ENCODE data around the gene MGLL.

DNA sequence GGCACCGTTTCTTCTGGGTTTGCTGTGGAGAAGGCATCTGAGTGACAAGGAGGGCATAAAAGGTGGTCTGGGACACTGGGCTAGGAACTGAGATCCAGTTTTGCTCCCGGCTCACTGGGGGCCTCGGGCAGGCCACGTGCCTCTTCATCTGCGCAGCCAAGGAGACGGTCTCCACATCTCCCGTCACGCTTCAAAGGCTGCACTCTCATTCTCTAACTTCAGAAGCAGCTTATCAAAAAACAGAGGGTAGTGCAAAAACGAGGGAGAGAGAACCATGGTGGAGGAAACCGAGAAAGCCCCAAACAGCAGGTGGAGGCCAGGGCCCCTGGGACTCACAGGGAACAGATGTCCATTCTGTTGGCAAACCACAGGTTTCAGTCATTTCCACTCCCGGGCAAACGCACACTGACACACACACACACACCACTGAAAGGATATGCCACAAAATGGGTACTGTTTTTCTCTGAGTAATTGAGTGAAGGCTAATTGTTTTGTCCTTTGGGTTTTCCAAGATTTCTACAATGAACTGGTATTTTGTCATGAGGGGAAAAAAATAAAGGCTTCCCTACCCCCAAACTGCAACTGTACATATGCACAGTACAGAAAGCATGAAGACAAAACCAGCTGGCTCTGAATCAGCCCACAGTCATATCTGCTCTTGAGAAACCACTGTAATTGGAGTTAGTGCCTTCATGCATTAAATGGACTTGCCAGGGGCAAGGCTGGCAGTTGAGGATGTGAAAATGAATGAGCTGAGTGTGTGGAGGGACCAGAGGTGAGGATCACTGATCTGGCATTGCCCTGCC, 71.9 kb downstream of the MGLL start:
- TF ChIP-seq JUN (IDR thresholded peaks at IDR 0.05; ENCODE audit: borderline replicate concordance, low read depth, low read length): no peak
- no peak for TF ChIP-seq JUN (CRISPR knock-in tag; IDR thresholded peaks at IDR 0.05; ENCODE audit: borderline replicate concordance)
- TF ChIP-seq ETV1 (tag; conservative IDR thresholded peaks at IDR 0.05; ENCODE audit: low read depth): no peak
- TF ChIP-seq POLR2A (conservative IDR thresholded peaks at IDR 0.05): no peak
- no peak for TF ChIP-seq SRSF1 (IDR thresholded peaks at IDR 0.05; ENCODE audit: low read depth, low read length)
- TF ChIP-seq, protein P1, sequence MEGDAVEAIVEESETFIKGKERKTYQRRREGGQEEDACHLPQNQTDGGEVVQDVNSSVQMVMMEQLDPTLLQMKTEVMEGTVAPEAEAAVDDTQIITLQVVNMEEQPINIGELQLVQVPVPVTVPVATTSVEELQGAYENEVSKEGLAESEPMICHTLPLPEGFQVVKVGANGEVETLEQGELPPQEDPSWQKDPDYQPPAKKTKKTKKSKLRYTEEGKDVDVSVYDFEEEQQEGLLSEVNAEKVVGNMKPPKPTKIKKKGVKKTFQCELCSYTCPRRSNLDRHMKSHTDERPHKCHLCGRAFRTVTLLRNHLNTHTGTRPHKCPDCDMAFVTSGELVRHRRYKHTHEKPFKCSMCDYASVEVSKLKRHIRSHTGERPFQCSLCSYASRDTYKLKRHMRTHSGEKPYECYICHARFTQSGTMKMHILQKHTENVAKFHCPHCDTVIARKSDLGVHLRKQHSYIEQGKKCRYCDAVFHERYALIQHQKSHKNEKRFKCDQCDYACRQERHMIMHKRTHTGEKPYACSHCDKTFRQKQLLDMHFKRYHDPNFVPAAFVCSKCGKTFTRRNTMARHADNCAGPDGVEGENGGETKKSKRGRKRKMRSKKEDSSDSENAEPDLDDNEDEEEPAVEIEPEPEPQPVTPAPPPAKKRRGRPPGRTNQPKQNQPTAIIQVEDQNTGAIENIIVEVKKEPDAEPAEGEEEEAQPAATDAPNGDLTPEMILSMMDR (IDR thresholded peaks at IDR 0.05 in 2 of 3, conservative IDR thresholded peaks at IDR 0.05 in 1 of 3; ENCODE audit: insufficient read depth in 2 of 3, low read depth in 1 of 3, low read length in 3 of 3): no peak
- no peak for TF ChIP-seq HMG20A (CRISPR knock-in tag; conservative IDR thresholded peaks at IDR 0.05)
- TF ChIP-seq ILK (tag; IDR thresholded peaks at IDR 0.05; ENCODE audit: borderline replicate concordance, low read depth): no peak
- TF ChIP-seq, protein P2, sequence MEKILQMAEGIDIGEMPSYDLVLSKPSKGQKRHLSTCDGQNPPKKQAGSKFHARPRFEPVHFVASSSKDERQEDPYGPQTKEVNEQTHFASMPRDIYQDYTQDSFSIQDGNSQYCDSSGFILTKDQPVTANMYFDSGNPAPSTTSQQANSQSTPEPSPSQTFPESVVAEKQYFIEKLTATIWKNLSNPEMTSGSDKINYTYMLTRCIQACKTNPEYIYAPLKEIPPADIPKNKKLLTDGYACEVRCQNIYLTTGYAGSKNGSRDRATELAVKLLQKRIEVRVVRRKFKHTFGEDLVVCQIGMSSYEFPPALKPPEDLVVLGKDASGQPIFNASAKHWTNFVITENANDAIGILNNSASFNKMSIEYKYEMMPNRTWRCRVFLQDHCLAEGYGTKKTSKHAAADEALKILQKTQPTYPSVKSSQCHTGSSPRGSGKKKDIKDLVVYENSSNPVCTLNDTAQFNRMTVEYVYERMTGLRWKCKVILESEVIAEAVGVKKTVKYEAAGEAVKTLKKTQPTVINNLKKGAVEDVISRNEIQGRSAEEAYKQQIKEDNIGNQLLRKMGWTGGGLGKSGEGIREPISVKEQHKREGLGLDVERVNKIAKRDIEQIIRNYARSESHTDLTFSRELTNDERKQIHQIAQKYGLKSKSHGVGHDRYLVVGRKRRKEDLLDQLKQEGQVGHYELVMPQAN (IDR thresholded peaks at IDR 0.05; ENCODE audit: borderline replicate concordance): no peak
- no peak for TF ChIP-seq ZNF143 (CRISPR knock-in tag; IDR thresholded peaks at IDR 0.05)
- TF ChIP-seq ZNF785 (CRISPR knock-in tag; IDR thresholded peaks at IDR 0.05): no peak
- TF ChIP-seq MCM3 (IDR thresholded peaks at IDR 0.05): no peak
